ENCODE results near the gene TNFRSF21. TPM values are rescaled to one million over a fixed set of nuclear protein-coding genes. Genes with fewer than 3 reads are reported as not detected.

The TNFRSF21 gene
- total RNA-seq, 2 donors from 2014 or later, result 21.8 to 22.5 TPM

- Histone ChIP-seq H3K36me3 (no peaks in the 10 kb centered on the region), H3K4me3 (no peak overlapping the region), H3K4me1 (replicated peaks) (no peaks in the 10 kb centered on the region), H3K27me3 (replicated peaks; ENCODE audit: insufficient read depth) (no peaks in the 10 kb centered on the region), H3K27ac (no peak overlapping the region), H3K9me3 (no peaks in the 10 kb centered on the region)
- no peak for DNase-seq (ENCODE audit: low spot score)
- WGBS, result 78% methylated on average over 2 of the region's 2 CpGs
- TF ChIP-seq POLR2A (IDR thresholded peaks at IDR 0.05), result no peak
- TF ChIP-seq, protein P1, sequence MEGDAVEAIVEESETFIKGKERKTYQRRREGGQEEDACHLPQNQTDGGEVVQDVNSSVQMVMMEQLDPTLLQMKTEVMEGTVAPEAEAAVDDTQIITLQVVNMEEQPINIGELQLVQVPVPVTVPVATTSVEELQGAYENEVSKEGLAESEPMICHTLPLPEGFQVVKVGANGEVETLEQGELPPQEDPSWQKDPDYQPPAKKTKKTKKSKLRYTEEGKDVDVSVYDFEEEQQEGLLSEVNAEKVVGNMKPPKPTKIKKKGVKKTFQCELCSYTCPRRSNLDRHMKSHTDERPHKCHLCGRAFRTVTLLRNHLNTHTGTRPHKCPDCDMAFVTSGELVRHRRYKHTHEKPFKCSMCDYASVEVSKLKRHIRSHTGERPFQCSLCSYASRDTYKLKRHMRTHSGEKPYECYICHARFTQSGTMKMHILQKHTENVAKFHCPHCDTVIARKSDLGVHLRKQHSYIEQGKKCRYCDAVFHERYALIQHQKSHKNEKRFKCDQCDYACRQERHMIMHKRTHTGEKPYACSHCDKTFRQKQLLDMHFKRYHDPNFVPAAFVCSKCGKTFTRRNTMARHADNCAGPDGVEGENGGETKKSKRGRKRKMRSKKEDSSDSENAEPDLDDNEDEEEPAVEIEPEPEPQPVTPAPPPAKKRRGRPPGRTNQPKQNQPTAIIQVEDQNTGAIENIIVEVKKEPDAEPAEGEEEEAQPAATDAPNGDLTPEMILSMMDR (IDR thresholded peaks at IDR 0.05), result no peak
- no peak for TF ChIP-seq POLR2AphosphoS5 (IDR thresholded peaks at IDR 0.05)
- intact Hi-C loops (cut with DNase I), result no loop called here
Observed at GRCh38 chr6:47292944-47293343, 16.8 kb downstream of the TNFRSF21 start.

- H3K4me1 ChIP-seq (replicated peaks), result no peaks in the 10 kb centered on the region
- DNase-seq (ENCODE audit: low spot score), result no peak
Observed at GRCh38 chr6:47292027-47292426, 17.7 kb downstream of the TNFRSF21 start.

DNA sequence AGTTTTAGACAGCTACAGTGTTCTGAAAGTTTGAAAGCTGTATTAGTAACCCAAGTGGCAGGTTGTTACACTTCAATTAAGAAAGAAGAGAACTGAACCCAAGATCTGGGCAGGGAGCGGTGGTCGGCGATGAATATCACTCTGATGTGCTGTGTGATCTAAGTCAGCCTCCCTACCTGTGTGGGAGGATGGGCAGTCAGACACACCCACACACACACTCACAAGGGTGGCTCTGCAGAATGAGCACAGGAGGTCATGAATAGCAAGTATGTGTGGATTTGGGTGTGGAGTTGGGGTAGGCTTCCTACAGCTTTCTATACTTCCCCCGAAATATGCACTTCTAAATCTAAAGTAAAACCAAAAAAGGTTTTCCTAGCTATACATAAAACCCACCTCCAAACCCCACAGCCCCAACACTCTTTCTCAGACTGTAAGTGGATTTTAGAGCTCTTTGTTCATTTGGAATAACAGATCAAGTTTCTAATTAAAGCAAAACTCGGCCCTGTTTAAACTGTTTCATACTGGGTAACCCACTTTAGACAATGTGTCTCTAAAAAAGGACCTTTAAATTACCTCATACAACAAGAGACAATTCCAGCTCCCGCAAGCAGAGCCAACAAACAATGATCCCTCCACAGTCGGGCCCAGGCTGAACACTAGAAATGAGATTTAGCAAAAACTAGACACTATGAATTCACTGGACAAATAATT is 19.4 kb downstream of the TNFRSF21 start:
- intact Hi-C loops (cut with DNase I), result no loop called here
- TF ChIP-seq POLR2A (IDR thresholded peaks at IDR 0.05), result no peak
- TF ChIP-seq, protein P1 (IDR thresholded peaks at IDR 0.05), result no peak
- no peaks in the 10 kb centered on the region for H3K4me1 ChIP-seq (replicated peaks)
- 87% methylated on average over 7 of the region's 7 CpGs for WGBS
- no peak overlapping the region for H3K27ac ChIP-seq
- no peaks in the 10 kb centered on the region for H3K9me3 ChIP-seq
- H3K36me3 ChIP-seq, result no peaks in the 10 kb centered on the region
- H3K27me3 ChIP-seq (replicated peaks; ENCODE audit: insufficient read depth), result no peaks in the 10 kb centered on the region
- no peak overlapping the region for H3K4me3 ChIP-seq
- DNase-seq (ENCODE audit: low spot score), result no peak

More at GRCh38 chr6:47292027-47292426, 17.7 kb downstream of the TNFRSF21 start:
- Histone ChIP-seq H3K36me3 (no peaks in the 10 kb centered on the region), H3K4me3 (no peak overlapping the region), H3K27ac (no peak overlapping the region), H3K9me3 (no peaks in the 10 kb centered on the region), H3K27me3 (replicated peaks; ENCODE audit: insufficient read depth) (no peaks in the 10 kb centered on the region)
- WGBS, result 94% methylated on average over 4 of the region's 4 CpGs
- no peak for TF ChIP-seq POLR2A (IDR thresholded peaks at IDR 0.05)
- TF ChIP-seq, protein P1 (IDR thresholded peaks at IDR 0.05), result no peak
- no peak for TF ChIP-seq POLR2AphosphoS5 (IDR thresholded peaks at IDR 0.05)
- intact Hi-C loops (cut with DNase I), result no loop called here

DNA sequence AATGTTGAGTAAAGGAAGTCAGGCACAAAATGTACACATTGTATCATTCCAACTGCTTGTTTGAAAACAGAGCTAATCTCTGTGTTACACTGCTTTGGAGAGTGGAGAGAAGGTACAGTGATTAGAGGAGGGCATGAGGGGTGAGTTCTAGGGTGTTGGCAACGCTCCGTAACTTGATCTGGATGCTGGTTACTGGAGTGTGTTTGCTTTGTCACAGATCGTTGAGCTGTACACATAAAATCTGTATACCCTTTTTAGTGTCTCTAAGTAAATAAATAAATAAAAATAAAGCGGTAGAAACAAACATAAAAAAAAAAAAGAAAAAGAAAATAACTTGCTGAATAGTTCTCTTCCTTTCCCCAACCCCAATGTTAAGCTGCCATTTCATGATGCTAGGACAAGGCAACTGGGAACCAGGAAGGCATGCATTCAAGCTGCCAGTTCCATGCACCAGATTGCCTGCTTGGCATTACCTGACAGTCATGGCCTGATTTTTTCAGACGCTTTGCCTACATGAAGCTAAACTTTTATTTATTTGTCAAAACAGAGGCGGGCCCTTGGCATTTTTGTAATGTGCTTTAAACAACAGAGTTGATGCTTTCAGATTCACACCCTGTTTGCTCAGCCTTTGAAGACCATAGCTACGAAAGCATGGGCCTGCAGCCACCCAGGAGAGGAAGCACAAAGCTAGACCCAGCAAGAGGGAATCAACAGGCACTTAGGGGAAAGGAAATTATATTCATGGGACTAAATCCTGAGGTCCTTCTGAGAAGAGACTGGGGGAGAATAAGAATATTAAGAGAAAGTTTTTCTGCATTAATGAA is 21.2 kb downstream of the TNFRSF21 start:
- Histone ChIP-seq H3K27me3 (replicated peaks; ENCODE audit: insufficient read depth) (no peaks in the 10 kb centered on the region), H3K4me1 (replicated peaks) (no peaks in the 10 kb centered on the region), H3K4me3 (no peak overlapping the region), H3K36me3 (no peaks in the 10 kb centered on the region), H3K27ac (no peak overlapping the region), H3K9me3 (no peaks in the 10 kb centered on the region)
- no peak for TF ChIP-seq POLR2AphosphoS5 (IDR thresholded peaks at IDR 0.05)
- TF ChIP-seq POLR2A (IDR thresholded peaks at IDR 0.05), result no peak
- TF ChIP-seq, protein P1 (IDR thresholded peaks at IDR 0.05), result no peak
- 69% methylated on average over 7 of the region's 7 CpGs for WGBS
- intact Hi-C loops (cut with DNase I), result no loop called here
- DNase-seq (ENCODE audit: low spot score), result no peak

Data from prostate gland (tissue), 2 donors.